ENCODE results near the gene NACAD.

DNA sequence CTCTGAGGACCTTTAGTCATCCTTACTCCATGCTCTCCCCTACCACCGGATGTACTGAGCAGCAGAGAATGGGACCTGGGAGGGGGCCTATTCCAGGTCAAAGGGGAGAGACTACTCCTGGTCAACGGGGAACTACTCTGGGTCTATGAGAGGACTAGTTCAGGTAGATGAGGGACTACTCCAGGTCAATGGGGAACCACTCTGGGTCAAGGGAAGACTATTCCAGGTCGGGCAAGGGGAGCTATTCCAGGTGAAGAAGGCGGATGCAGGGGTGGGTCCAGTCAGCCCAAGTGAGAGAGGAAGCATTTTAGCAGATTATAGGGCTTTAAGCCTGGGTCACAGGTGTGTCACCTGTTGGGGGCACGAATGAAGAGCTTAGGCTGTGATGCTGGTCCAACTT, 53.4 kb downstream of the NACAD start:
- TF ChIP-seq, protein P1, sequence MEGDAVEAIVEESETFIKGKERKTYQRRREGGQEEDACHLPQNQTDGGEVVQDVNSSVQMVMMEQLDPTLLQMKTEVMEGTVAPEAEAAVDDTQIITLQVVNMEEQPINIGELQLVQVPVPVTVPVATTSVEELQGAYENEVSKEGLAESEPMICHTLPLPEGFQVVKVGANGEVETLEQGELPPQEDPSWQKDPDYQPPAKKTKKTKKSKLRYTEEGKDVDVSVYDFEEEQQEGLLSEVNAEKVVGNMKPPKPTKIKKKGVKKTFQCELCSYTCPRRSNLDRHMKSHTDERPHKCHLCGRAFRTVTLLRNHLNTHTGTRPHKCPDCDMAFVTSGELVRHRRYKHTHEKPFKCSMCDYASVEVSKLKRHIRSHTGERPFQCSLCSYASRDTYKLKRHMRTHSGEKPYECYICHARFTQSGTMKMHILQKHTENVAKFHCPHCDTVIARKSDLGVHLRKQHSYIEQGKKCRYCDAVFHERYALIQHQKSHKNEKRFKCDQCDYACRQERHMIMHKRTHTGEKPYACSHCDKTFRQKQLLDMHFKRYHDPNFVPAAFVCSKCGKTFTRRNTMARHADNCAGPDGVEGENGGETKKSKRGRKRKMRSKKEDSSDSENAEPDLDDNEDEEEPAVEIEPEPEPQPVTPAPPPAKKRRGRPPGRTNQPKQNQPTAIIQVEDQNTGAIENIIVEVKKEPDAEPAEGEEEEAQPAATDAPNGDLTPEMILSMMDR (IDR thresholded peaks at IDR 0.05) = no peak
- TF ChIP-seq POLR2A (IDR thresholded peaks at IDR 0.05) = no peak

Measured in Peyer's patch (tissue), 4 donors.